ENCODE results near the gene BACH2. TPM values are rescaled to one million over a fixed set of nuclear protein-coding genes. Genes with fewer than 3 reads are reported as not detected.

The BACH2 gene
- polyA plus RNA-seq, 1 of the 3 experiments (the other 2 are of a cell fraction) = 0.46 TPM

DNA sequence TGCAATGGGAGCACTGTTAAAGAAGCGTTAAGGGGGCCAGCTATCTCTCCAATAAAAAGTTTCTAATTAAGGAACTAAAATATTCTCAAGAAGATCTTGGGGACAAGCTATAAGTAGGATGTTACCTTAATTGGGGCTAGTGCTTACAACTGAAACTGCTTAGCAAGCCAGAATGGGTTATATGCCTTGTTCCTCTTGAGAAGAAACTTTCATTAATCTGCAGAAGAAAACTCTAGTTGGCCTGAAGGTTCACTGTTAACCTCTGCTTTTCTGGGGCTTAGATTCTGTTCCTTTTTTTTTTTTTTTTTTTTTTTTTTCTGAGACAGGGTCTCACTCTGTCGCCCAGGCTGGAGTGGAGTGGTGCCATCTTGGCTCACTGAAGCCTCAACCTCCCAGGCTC is 82.2 kb downstream of the BACH2 start:
- Histone ChIP-seq H3K9me3 (no peaks in the 10 kb centered on the region), H3K4me2 (no peak overlapping the region), H3K27me3 (ENCODE audit: insufficient read depth) (no peaks in the 10 kb centered on the region), H3K9me2 (no peaks in the 10 kb centered on the region), H4K20me1 (ENCODE audit: insufficient read depth) (no peaks in the 10 kb centered on the region), H3K4me3 (ENCODE audit: low read depth in 2 of 2, low read length in 1 of 2) (no peak overlapping the region), H3K79me2 (ENCODE audit: insufficient read depth) (no peaks in the 10 kb centered on the region), H3K27ac (ENCODE audit: low read depth in 2 of 2, low read length in 1 of 2) (no peak overlapping the region), H2AFZ (ENCODE audit: low read depth) (no peak overlapping the region), H3K9ac (no peak overlapping the region), H3F3A (replicated peaks; ENCODE audit: insufficient read depth) (peaks cover 21% of the 10 kb centered on the region), H3K4me1 (ENCODE audit: control insufficient read depth in 1 of 2, insufficient read depth in 2 of 2, low read depth in 1 of 2, low read length in 1 of 2) (peaks cover 20 to 31% of the 10 kb centered on the region in 2 experiments; a peak in 3 of 4 replicates), H3K36me3 (replicated peaks in 1 of 2; ENCODE audit: control insufficient read depth in 1 of 2, insufficient read depth in 2 of 2, low read length in 1 of 2) (no peaks in the 10 kb centered on the region)
- 92% methylated on average over 2 of the region's 2 CpGs for WGBS (ENCODE audit: low lambda C conversion rate)
- TF ChIP-seq EZH2phosphoT487 (IDR thresholded peaks at IDR 0.05; ENCODE audit: borderline replicate concordance, low read depth) (no peak), NFIC (IDR thresholded peaks at IDR 0.05; ENCODE audit: borderline replicate concordance) (no peak), FOXJ3 (CRISPR knock-in tag; IDR thresholded peaks at IDR 0.05) (no peak)
- TF ChIP-seq, protein P1, sequence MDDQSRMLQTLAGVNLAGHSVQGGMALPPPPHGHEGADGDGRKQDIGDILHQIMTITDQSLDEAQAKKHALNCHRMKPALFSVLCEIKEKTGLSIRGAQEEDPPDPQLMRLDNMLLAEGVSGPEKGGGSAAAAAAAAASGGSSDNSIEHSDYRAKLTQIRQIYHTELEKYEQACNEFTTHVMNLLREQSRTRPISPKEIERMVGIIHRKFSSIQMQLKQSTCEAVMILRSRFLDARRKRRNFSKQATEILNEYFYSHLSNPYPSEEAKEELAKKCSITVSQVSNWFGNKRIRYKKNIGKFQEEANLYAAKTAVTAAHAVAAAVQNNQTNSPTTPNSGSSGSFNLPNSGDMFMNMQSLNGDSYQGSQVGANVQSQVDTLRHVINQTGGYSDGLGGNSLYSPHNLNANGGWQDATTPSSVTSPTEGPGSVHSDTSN (IDR thresholded peaks at IDR 0.05) = no peak
- TF ChIP-seq, protein P2, sequence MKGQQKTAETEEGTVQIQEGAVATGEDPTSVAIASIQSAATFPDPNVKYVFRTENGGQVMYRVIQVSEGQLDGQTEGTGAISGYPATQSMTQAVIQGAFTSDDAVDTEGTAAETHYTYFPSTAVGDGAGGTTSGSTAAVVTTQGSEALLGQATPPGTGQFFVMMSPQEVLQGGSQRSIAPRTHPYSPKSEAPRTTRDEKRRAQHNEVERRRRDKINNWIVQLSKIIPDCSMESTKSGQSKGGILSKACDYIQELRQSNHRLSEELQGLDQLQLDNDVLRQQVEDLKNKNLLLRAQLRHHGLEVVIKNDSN (IDR thresholded peaks at IDR 0.05; ENCODE audit: borderline replicate concordance, low read depth) = no peak
- TF ChIP-seq, protein P3, sequence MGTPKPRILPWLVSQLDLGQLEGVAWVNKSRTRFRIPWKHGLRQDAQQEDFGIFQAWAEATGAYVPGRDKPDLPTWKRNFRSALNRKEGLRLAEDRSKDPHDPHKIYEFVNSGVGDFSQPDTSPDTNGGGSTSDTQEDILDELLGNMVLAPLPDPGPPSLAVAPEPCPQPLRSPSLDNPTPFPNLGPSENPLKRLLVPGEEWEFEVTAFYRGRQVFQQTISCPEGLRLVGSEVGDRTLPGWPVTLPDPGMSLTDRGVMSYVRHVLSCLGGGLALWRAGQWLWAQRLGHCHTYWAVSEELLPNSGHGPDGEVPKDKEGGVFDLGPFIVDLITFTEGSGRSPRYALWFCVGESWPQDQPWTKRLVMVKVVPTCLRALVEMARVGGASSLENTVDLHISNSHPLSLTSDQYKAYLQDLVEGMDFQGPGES (IDR thresholded peaks at IDR 0.05; ENCODE audit: low read depth, low read length) = no peak
- POLR2A ChIA-PET = no interaction called here
- no peak for DNase-seq
- CTCF ChIA-PET = interaction anchor here (0.9 to 1.1 kb wide), 2 partner anchors 43 to 244 kb away, joined by 3 read pairs; no protein-coding TSS in a partner anchor

DNA sequence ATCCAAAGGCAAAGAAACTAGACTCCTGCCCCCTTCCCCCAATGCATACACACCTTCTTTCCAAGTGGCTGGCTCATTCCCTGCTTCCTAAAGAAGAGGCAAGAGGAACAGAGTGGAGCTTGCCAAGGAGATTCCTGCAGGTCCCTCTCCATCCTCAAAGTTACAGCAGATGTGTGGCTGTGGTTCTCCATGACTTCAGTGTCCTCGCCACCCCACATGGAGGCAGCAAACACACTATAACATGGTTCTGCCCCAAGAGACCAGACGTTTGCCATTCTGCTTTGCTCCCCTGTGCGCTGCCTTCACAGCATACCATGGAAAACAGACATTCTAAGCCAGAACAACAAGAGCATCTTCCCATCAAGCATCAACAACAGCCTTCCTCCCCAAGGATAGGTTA is 84.4 kb downstream of the BACH2 start:
- no peak overlapping the region for H3K27ac ChIP-seq (ENCODE audit: low read depth in 2 of 2, low read length in 1 of 2)
- H3K79me2 ChIP-seq (ENCODE audit: insufficient read depth) = no peaks in the 10 kb centered on the region
- no peaks in the 10 kb centered on the region for H3K27me3 ChIP-seq (ENCODE audit: insufficient read depth)
- H3K4me2 ChIP-seq = no peak overlapping the region
- no peaks in the 10 kb centered on the region for H3K36me3 ChIP-seq (replicated peaks in 1 of 2; ENCODE audit: control insufficient read depth in 1 of 2, insufficient read depth in 2 of 2, low read length in 1 of 2)
- 80% methylated on average over 3 of the region's 3 CpGs for WGBS (ENCODE audit: low lambda C conversion rate)
- no peaks in the 10 kb centered on the region for H3K9me3 ChIP-seq
- no peak overlapping the region for H3K9ac ChIP-seq
- peaks cover 0 to 17% of the 10 kb centered on the region in 2 experiments; a peak in 2 of 4 replicates for H3K4me1 ChIP-seq (ENCODE audit: control insufficient read depth in 1 of 2, insufficient read depth in 2 of 2, low read depth in 1 of 2, low read length in 1 of 2)
- ChIA-PET CTCF (no interaction called here), POLR2A (no interaction called here)
- no peak overlapping the region for H3K4me3 ChIP-seq (ENCODE audit: low read depth in 2 of 2, low read length in 1 of 2)
- DNase-seq = no peak
- no peak overlapping the region for H2AFZ ChIP-seq (ENCODE audit: low read depth)
- H4K20me1 ChIP-seq (ENCODE audit: insufficient read depth) = no peaks in the 10 kb centered on the region
- TF ChIP-seq CHD2 (IDR thresholded peaks at IDR 0.05; ENCODE audit: low read length, partially characterized antibody) (no peak), FOXM1 (IDR thresholded peaks at IDR 0.05; ENCODE audit: low read depth) (no peak), RXRA (IDR thresholded peaks at IDR 0.05; ENCODE audit: borderline replicate concordance, low read depth) (no peak)
- peaks cover under 1% of the 10 kb centered on the region for H3F3A ChIP-seq (replicated peaks; ENCODE audit: insufficient read depth)
- H3K9me2 ChIP-seq = no peaks in the 10 kb centered on the region

Measured in SK-N-SH (cell line).